CD14-positive monocyte (primary cell): ENCODE data around the gene CTSH. TPM values are rescaled to one million over a fixed set of nuclear protein-coding genes. Genes with fewer than 3 reads are reported as not detected.
"Not testable (repeated sequence)": the region's sequence is repeated elsewhere in the genome, so short reads cannot be mapped to it uniquely, and the experiment has no call there.

Experiments
- DNase-seq, 3 donors: peaks; one replicate each; pipeline ENCODE4 v3.0.0-alpha.2; 2011 to 2022
- H2AFZ ChIP-seq: 2 replicates; pipeline ENCODE4 v1.6.0; 2012; ENCODE audit warnings: mild to moderate bottlenecking, low read depth, low read length, inconsistent platforms; ENCODE audit not compliant: insufficient read depth, poor library complexity, severe bottlenecking
- H3K27ac ChIP-seq, 2 donors: 1 replicate in 1 of 2; 2 replicates in 1 of 2; pipeline ENCODE4 v1.5.1; 2012 to 2013; ENCODE audit warnings: low read length in 2 of 2, control low read depth in 1 of 2, inconsistent platforms in 1 of 2, low read depth in 1 of 2, mild to moderate bottlenecking in 1 of 2
- H3K27me3 ChIP-seq, 2 donors: one replicate each; pipeline versions ENCODE4 v1.6.0 to v1.6.1; 2011 to 2013; ENCODE audit warnings: low read length in 2 of 2; ENCODE audit not compliant: control insufficient read depth in 2 of 2, insufficient read depth in 2 of 2
- H3K36me3 ChIP-seq, 2 donors: replicated peaks in 1 of 2; 1 replicate in 1 of 2; 2 replicates in 1 of 2; pipeline versions ENCODE4 v1.5.1 to v1.6.1; 2012 to 2013; ENCODE audit warnings: low read length in 2 of 2, control low read depth in 1 of 2, inconsistent platforms in 1 of 2, mild to moderate bottlenecking in 1 of 2; ENCODE audit not compliant: insufficient read depth in 2 of 2, control insufficient read depth in 1 of 2
- H3K4me1 ChIP-seq, 2 donors: 1 replicate in 1 of 2; 2 replicates in 1 of 2; pipeline versions ENCODE4 v1.5.1 to v1.6.1; 2012 to 2013; ENCODE audit warnings: low read length in 2 of 2, control low read depth in 1 of 2, inconsistent platforms in 1 of 2, mild to moderate bottlenecking in 1 of 2, moderate library complexity in 1 of 2; ENCODE audit not compliant: insufficient read depth in 2 of 2, control insufficient read depth in 1 of 2
- H3K4me2 ChIP-seq: replicated peaks from 2 replicates; pipeline ENCODE3; 2012; ENCODE audit warnings: low read length, moderate library complexity, mild to moderate bottlenecking; ENCODE audit not compliant: poor library complexity, severe bottlenecking; ENCODE audit errors: extremely low read depth
- H3K4me3 ChIP-seq, 3 experiments: fragments of 200-600 bp in 1 of 3; sonication (generic) in 1 of 3; replicated peaks in 1 of 3; 1 replicate in 2 of 3; 2 replicates in 1 of 3; pipeline ENCODE4 v1.5.1; 2011 to 2013; ENCODE audit warnings: low read length in 3 of 3, mild to moderate bottlenecking in 3 of 3, control low read depth in 2 of 3, low read depth in 2 of 3, inconsistent platforms in 1 of 3, moderate library complexity in 1 of 3
- H3K79me2 ChIP-seq: 2 replicates; pipeline ENCODE4 v1.6.0; 2012; ENCODE audit warnings: mild to moderate bottlenecking, control low read depth, inconsistent platforms, low read length, moderate library complexity; ENCODE audit not compliant: insufficient read depth
- H3K9ac ChIP-seq: 2 replicates; pipeline ENCODE4 v1.6.0; 2017; ENCODE audit warnings: low read length, mild to moderate bottlenecking; ENCODE audit not compliant: insufficient read depth, poor library complexity, severe bottlenecking
- H3K9me3 ChIP-seq, 2 donors: replicated peaks in 1 of 2; 1 replicate in 1 of 2; 2 replicates in 1 of 2; pipeline versions ENCODE4 v1.5.1 to v1.6.1; 2012 to 2013; ENCODE audit warnings: low read length in 2 of 2, control low read depth in 1 of 2; ENCODE audit not compliant: control insufficient read depth in 1 of 2, insufficient read depth in 1 of 2
- H4K20me1 ChIP-seq: 2 replicates; pipeline ENCODE4 v1.6.0; 2012; ENCODE audit warnings: mild to moderate bottlenecking, low read length, control low read depth, moderate library complexity; ENCODE audit not compliant: insufficient read depth
- H3K27ac Mint-ChIP-seq, 7 donors: one replicate each; pipeline ENCODE4 v1.8.0; 2020; ENCODE audit warnings: mild to moderate bottlenecking in 7 of 7, mixed read lengths in 7 of 7, moderate library complexity in 6 of 7, inconsistent platforms in 2 of 7
- H3K27me3 Mint-ChIP-seq, 3 donors: one replicate each; pipeline ENCODE4 v1.8.0; 2021 to 2022; ENCODE audit warnings: low read depth in 3 of 3, mild to moderate bottlenecking in 3 of 3, mixed read lengths in 3 of 3, moderate library complexity in 3 of 3, inconsistent platforms in 1 of 3
- H3K36me3 Mint-ChIP-seq, 2 donors: one replicate each; pipeline ENCODE4 v1.8.0; 2020; ENCODE audit warnings: mixed read lengths in 2 of 2, inconsistent platforms in 1 of 2, mild to moderate bottlenecking in 1 of 2
- H3K4me1 Mint-ChIP-seq: one replicate; pipeline ENCODE4 v1.8.0; 2020; ENCODE audit warnings: mild to moderate bottlenecking, mixed read lengths
- H3K4me3 Mint-ChIP-seq, 2 donors: one replicate each; pipeline ENCODE4 v1.8.0; 2020; ENCODE audit warnings: mild to moderate bottlenecking in 2 of 2, mixed read lengths in 2 of 2, moderate library complexity in 1 of 2
- H3K9me3 Mint-ChIP-seq, 7 donors: one replicate each; pipeline ENCODE4 v1.8.0; 2020 to 2022; ENCODE audit warnings: mixed read lengths in 7 of 7, mild to moderate bottlenecking in 6 of 7, moderate library complexity in 6 of 7, inconsistent platforms in 2 of 7
- WGBS: methylation state at CpG from one replicate; pipeline ENCODE4 v1.1.5; 2013; ENCODE audit warnings: missing lambda C conversion rate; ENCODE audit not compliant: insufficient coverage; 5-methylcytosine and 5-hydroxymethylcytosine counted together
- intact Hi-C, 2 donors: fragments of 100-400 bp; cut with micrococcal nuclease; formaldehyde crosslinking; loops; one replicate each; pipeline versions ENCODE4 v1.15.0 to v1.15.1; 2023
- polyA plus RNA-seq, 3 donors: library from polyadenylated mRNA; depleted of rRNA in 1 of 3; unstranded in 2 of 3; stranded (reverse) in 1 of 3; fragments of 300-500 nt in 2 of 3; fragments of >200 nt in 1 of 3; fragmentation: Illumina TruSeq in 2 of 3; gene quantifications; 1 replicate in 2 of 3; 2 replicates in 1 of 3; pipeline ENCODE4 v1.2.3, GENCODE V29; 2012 to 2021
- TF ChIP-seq, protein P1 (sequence below): fragments of 200-600 bp; IDR thresholded peaks from one replicate; pipeline ENCODE4 v1.8.0; 2022; ENCODE audit warnings: antibody characterized with exemption, mild to moderate bottlenecking

The CTSH gene
- polyA plus RNA-seq, 3 donors, result 555 to 884 (median 756) TPM

DNA sequence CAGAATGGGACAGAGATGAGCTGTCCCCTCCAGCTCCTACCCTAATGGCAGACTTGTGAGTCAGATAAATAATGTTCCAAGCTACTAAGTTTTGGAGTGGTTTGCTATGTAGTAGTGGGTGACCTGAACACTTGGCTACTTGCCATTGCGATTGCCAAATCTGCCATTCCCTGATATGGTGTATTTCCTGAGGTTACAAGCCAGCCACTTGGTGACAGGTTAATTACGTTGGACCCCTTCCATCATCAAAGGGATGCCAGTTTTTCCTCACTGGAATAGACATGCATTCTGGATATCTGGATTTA, 38.6 kb downstream of the CTSH start:
- Mint-ChIP-seq H3K4me3 (no peak overlapping the region), H3K36me3 (peaks cover 70 to 87% of the 10 kb centered on the region in 2 donors), H3K4me1 (peaks cover 28% of the 10 kb centered on the region), H3K9me3 (no peaks in the 10 kb centered on the region), H3K27ac (no peak overlapping the region), H3K27me3 (no peaks in the 10 kb centered on the region)
- peaks cover 55 to 79% of the 10 kb centered on the region in 2 donors for H3K36me3 ChIP-seq
- H3K9me3 ChIP-seq, result no peaks in the 10 kb centered on the region
- H3K27ac ChIP-seq, result no peak overlapping the region
- TF ChIP-seq, protein P1, sequence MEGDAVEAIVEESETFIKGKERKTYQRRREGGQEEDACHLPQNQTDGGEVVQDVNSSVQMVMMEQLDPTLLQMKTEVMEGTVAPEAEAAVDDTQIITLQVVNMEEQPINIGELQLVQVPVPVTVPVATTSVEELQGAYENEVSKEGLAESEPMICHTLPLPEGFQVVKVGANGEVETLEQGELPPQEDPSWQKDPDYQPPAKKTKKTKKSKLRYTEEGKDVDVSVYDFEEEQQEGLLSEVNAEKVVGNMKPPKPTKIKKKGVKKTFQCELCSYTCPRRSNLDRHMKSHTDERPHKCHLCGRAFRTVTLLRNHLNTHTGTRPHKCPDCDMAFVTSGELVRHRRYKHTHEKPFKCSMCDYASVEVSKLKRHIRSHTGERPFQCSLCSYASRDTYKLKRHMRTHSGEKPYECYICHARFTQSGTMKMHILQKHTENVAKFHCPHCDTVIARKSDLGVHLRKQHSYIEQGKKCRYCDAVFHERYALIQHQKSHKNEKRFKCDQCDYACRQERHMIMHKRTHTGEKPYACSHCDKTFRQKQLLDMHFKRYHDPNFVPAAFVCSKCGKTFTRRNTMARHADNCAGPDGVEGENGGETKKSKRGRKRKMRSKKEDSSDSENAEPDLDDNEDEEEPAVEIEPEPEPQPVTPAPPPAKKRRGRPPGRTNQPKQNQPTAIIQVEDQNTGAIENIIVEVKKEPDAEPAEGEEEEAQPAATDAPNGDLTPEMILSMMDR, result no peak
- peaks cover 23 to 27% of the 10 kb centered on the region in 2 donors for H3K4me1 ChIP-seq
- H3K79me2 ChIP-seq, result peaks cover 11% of the 10 kb centered on the region
- no peak overlapping the region for H2AFZ ChIP-seq
- intact Hi-C loops, result loop anchor here (5.0 kb wide), 2 partner anchors 96 to 121 kb away; no protein-coding TSS in a partner anchor
- H4K20me1 ChIP-seq, result peaks cover 95% of the 10 kb centered on the region
- H3K27me3 ChIP-seq, result no peaks in the 10 kb centered on the region
- H3K4me2 ChIP-seq, result no peak overlapping the region
- no peak overlapping the region for H3K4me3 ChIP-seq
- WGBS, result no CpG with 5 or more reads among the region's 2 CpGs
- no peak overlapping the region for H3K9ac ChIP-seq
- no peak for DNase-seq

DNA sequence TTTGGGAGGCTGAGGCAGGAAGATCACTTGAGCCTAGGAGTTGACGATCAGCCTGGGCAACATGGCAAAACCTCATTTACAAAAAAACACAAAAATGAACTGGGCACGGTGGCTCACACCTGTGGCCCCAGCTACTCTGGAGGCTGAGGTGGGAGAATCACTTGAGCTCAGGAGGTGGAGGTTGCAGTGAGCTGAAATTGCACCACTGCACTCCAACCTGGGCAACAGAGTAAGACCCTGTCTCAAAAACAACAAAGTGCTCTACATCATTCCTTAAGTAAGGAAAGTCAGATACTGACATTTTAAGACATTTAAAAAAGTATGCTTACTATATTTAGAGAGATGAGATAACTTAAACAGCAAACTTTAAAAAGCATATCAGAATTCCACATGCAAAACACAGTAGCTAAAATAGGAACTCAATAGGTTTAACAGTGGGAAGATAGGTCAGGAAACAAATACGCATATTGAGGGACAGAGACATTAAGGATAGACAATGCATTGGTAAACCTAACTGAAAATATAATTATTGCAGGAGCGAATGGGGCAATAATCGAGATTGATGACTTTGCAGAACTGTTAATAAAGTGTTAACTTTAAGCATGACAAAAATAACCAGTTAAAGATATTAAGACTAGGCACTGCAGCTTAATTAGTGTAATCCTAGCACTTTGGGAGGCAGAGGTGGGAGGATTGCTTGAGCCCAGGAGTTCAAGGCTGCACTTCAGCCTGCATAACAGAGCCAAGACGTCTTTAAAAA, 40.1 kb downstream of the CTSH start:
- Mint-ChIP-seq H3K27ac (peak overlapping the region in 1 of 7 donors; percentile 15), H3K36me3 (peaks cover 79 to 93% of the 10 kb centered on the region in 2 donors), H3K4me3 (no peak overlapping the region), H3K27me3 (no peaks in the 10 kb centered on the region), H3K4me1 (peaks cover 13% of the 10 kb centered on the region), H3K9me3 (no peaks in the 10 kb centered on the region)
- intact Hi-C loops, result loop anchor here (5.0 kb wide), 2 partner anchors 98 to 123 kb away; no protein-coding TSS in a partner anchor
- TF ChIP-seq, protein P1, result no peak
- no peak overlapping the region for H3K27ac ChIP-seq
- H2AFZ ChIP-seq, result no peak overlapping the region
- H3K4me3 ChIP-seq, result no peak overlapping the region
- no peak overlapping the region for H3K9ac ChIP-seq
- H3K79me2 ChIP-seq, result peaks cover 19% of the 10 kb centered on the region
- DNase-seq, result no peak
- WGBS, result 100% methylated on average over 1 of the region's 6 CpGs
- H3K36me3 ChIP-seq, result peaks cover 69 to 94% of the 10 kb centered on the region in 2 donors
- H3K27me3 ChIP-seq, result no peaks in the 10 kb centered on the region
- peaks cover 8 to 12% of the 10 kb centered on the region in 2 donors for H3K4me1 ChIP-seq
- no peaks in the 10 kb centered on the region for H3K9me3 ChIP-seq
- no peak overlapping the region for H3K4me2 ChIP-seq
- H4K20me1 ChIP-seq, result peaks cover 96% of the 10 kb centered on the region

DNA sequence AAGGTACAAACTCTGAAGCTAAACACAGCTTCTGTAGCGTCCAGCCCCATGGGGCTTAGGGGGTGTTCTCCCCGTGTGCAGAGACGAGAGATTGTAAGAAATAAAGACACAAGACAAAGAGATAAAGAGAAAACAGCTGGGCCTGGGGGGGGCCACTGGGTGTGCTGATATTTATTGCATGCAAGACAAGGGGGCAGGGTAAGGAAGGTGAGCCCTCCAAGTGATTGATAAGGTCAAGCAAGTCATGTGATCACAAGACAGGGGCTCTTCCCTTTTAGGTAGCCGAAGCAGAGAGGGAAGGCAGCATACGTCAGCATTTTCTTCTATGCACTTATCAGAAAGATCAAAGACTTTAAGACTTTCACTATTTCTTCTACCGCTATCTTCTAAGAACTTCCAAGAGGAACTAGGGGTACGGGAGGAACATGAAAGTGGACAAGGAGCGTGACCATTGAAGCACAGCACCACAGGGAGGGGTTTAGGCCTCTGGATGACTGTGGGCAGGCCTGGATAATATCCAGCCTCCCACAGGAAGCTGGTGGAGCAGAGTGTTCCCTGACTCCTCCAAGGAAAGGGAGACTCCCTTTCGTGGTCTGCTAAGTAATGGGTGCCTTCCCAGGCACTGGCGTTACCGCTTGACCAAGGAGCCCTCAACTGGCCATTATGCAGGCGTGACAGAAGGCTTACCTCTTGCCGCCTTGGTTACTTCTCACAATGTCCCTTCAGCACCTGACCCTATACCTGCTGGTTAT, 42.4 kb downstream of the CTSH start:
- intact Hi-C loops, H3K27me3 Mint-ChIP-seq, H3K4me2 ChIP-seq, H3K27me3 ChIP-seq, H3K4me3 ChIP-seq, H3K9me3 ChIP-seq, H3K4me3 Mint-ChIP-seq, H3K4me1 Mint-ChIP-seq, H3K9ac ChIP-seq, H2AFZ ChIP-seq, H3K4me1 ChIP-seq, DNase-seq, H3K27ac ChIP-seq, H3K9me3 Mint-ChIP-seq: not testable (repeated sequence)
- Mint-ChIP-seq H3K36me3 (peaks cover 87 to 97% of the 10 kb centered on the region in 2 donors), H3K27ac (peak overlapping the region in 2 of 7 donors; percentile 5 to 58)
- Histone ChIP-seq H3K36me3 (peaks cover 89 to 100% of the 10 kb centered on the region in 2 donors), H4K20me1 (peaks cover 98% of the 10 kb centered on the region), H3K79me2 (peaks cover 29% of the 10 kb centered on the region)
- WGBS, result 90% methylated on average over 2 of the region's 13 CpGs
